ENCODE measurements around the gene HRH1. TPM values are rescaled to one million over a fixed set of nuclear protein-coding genes. Genes with fewer than 3 reads are reported as not detected.
A peak's percentile ranks its signal among the peaks of the same experiment; 100 is the strongest.

HRH1 gene
- total RNA-seq, 1 donor from 2014 or later: 2.1 TPM

GRCh38 chr3:11185144-11185543, 30.9 kb downstream of the HRH1 start:
- Histone ChIP-seq H3K4me3 (ENCODE audit: insufficient read depth, low read depth, low read length) (no peak overlapping the region), H3K9ac (ENCODE audit: low read length) (no peak overlapping the region), H3K4me2 (ENCODE audit: low read length) (peak overlapping the region; percentile 37), H3K79me2 (ENCODE audit: insufficient read depth, low read length) (peaks cover 31% of the 10 kb centered on the region), H2AFZ (ENCODE audit: low read depth, low read length) (no peak overlapping the region), H3K9me3 (ENCODE audit: insufficient read depth, low read depth, low read length) (no peaks in the 10 kb centered on the region), H4K20me1 (ENCODE audit: insufficient read depth, low read length) (peaks cover 23% of the 10 kb centered on the region), H3K36me3 (ENCODE audit: insufficient read depth, low read length) (no peaks in the 10 kb centered on the region), H3K27me3 (ENCODE audit: insufficient read depth, low read length) (no peaks in the 10 kb centered on the region), H3K27ac (ENCODE audit: low read depth, low read length) (peak overlapping the region; percentile 17), H3K4me1 (ENCODE audit: insufficient read depth, low read length) (peaks cover 17% of the 10 kb centered on the region)
- DNase-seq (ENCODE audit: low read depth) (no peak), FAIRE-seq (no peak)
- Mint-ChIP-seq H3K36me3 (ENCODE audit: low read depth, unreplicated experiment) (no peaks in the 10 kb centered on the region), H3K27ac (ENCODE audit: unreplicated experiment) (no peak overlapping the region), H3K27me3 (ENCODE audit: low read depth, unreplicated experiment) (peaks cover 3% of the 10 kb centered on the region), H3K4me1 (ENCODE audit: low read depth, unreplicated experiment) (peaks cover 6% of the 10 kb centered on the region), H3K4me3 (ENCODE audit: unreplicated experiment) (no peak overlapping the region), H3K9me3 (ENCODE audit: unreplicated experiment) (no peaks in the 10 kb centered on the region)
- TF ChIP-seq CTCF (IDR thresholded peaks at IDR 0.05; ENCODE audit: insufficient read depth, low read depth, low read length) (no peak), EZH2 (IDR thresholded peaks at IDR 0.05; ENCODE audit: insufficient read depth, low read length) (no peak)

GRCh38 chr3:11185564-11186317, 31.4 kb downstream of the HRH1 start:
- Mint-ChIP-seq H3K9me3 (ENCODE audit: unreplicated experiment) (no peaks in the 10 kb centered on the region), H3K36me3 (ENCODE audit: low read depth, unreplicated experiment) (no peaks in the 10 kb centered on the region), H3K27me3 (ENCODE audit: low read depth, unreplicated experiment) (peaks cover 3% of the 10 kb centered on the region), H3K27ac (ENCODE audit: unreplicated experiment) (no peak overlapping the region), H3K4me1 (ENCODE audit: low read depth, unreplicated experiment) (peaks cover 6% of the 10 kb centered on the region), H3K4me3 (ENCODE audit: unreplicated experiment) (no peak overlapping the region)
- Histone ChIP-seq H4K20me1 (ENCODE audit: insufficient read depth, low read length) (peaks cover 23% of the 10 kb centered on the region), H3K27ac (ENCODE audit: low read depth, low read length) (peak overlapping the region; percentile 17), H3K9ac (ENCODE audit: low read length) (peak overlapping the region; percentile 5), H3K36me3 (ENCODE audit: insufficient read depth, low read length) (no peaks in the 10 kb centered on the region), H3K4me3 (ENCODE audit: insufficient read depth, low read depth, low read length) (no peak overlapping the region), H3K4me1 (ENCODE audit: insufficient read depth, low read length) (peaks cover 17% of the 10 kb centered on the region), H3K79me2 (ENCODE audit: insufficient read depth, low read length) (peaks cover 29% of the 10 kb centered on the region), H3K4me2 (ENCODE audit: low read length) (peak overlapping the region; percentile 55), H3K27me3 (ENCODE audit: insufficient read depth, low read length) (no peaks in the 10 kb centered on the region), H2AFZ (ENCODE audit: low read depth, low read length) (no peak overlapping the region), H3K9me3 (ENCODE audit: insufficient read depth, low read depth, low read length) (no peaks in the 10 kb centered on the region)
- FAIRE-seq (no peak), DNase-seq (ENCODE audit: low read depth) (peak; percentile 95)
- no peak for TF ChIP-seq CTCF (IDR thresholded peaks at IDR 0.05; ENCODE audit: insufficient read depth, low read depth, low read length)
- TF ChIP-seq EZH2 (IDR thresholded peaks at IDR 0.05; ENCODE audit: insufficient read depth, low read length): no peak

GRCh38 chr3:11186318-11186692, 32.0 kb downstream of the HRH1 start:
- H3K4me2 ChIP-seq (ENCODE audit: low read length): peak overlapping the region; percentile 55
- no peak overlapping the region for H2AFZ ChIP-seq (ENCODE audit: low read depth, low read length)
- H4K20me1 ChIP-seq (ENCODE audit: insufficient read depth, low read length): peaks cover 27% of the 10 kb centered on the region
- H3K36me3 ChIP-seq (ENCODE audit: insufficient read depth, low read length): no peaks in the 10 kb centered on the region
- no peak overlapping the region for H3K27ac Mint-ChIP-seq (ENCODE audit: unreplicated experiment)
- DNase-seq (ENCODE audit: low read depth) (no peak), FAIRE-seq (no peak)
- H3K27me3 ChIP-seq (ENCODE audit: insufficient read depth, low read length): no peaks in the 10 kb centered on the region
- H3K4me1 Mint-ChIP-seq (ENCODE audit: low read depth, unreplicated experiment): peaks cover 5% of the 10 kb centered on the region
- H3K27ac ChIP-seq (ENCODE audit: low read depth, low read length): no peak overlapping the region
- peak overlapping the region; percentile 5 for H3K9ac ChIP-seq (ENCODE audit: low read length)
- H3K4me3 ChIP-seq (ENCODE audit: insufficient read depth, low read depth, low read length): no peak overlapping the region
- H3K36me3 Mint-ChIP-seq (ENCODE audit: low read depth, unreplicated experiment): no peaks in the 10 kb centered on the region
- H3K4me1 ChIP-seq (ENCODE audit: insufficient read depth, low read length): peaks cover 17% of the 10 kb centered on the region
- no peaks in the 10 kb centered on the region for H3K9me3 Mint-ChIP-seq (ENCODE audit: unreplicated experiment)
- H3K27me3 Mint-ChIP-seq (ENCODE audit: low read depth, unreplicated experiment): peaks cover 3% of the 10 kb centered on the region
- no peak overlapping the region for H3K4me3 Mint-ChIP-seq (ENCODE audit: unreplicated experiment)
- TF ChIP-seq EZH2 (IDR thresholded peaks at IDR 0.05; ENCODE audit: insufficient read depth, low read length) (no peak), CTCF (IDR thresholded peaks at IDR 0.05; ENCODE audit: insufficient read depth, low read depth, low read length) (no peak)
- peaks cover 31% of the 10 kb centered on the region for H3K79me2 ChIP-seq (ENCODE audit: insufficient read depth, low read length)
- H3K9me3 ChIP-seq (ENCODE audit: insufficient read depth, low read depth, low read length): no peaks in the 10 kb centered on the region

Measured in astrocyte (in vitro differentiated cells and primary cell).